ENCODE results near the gene NFYC. TPM values are rescaled to one million over a fixed set of nuclear protein-coding genes. Genes with fewer than 3 reads are reported as not detected.

The NFYC gene
- total and polyA plus RNA-seq, 2 of the 8 experiments (the other 6 are each of a cell fraction or from before 2014, with no cell fraction given), result 54.1 to 124 TPM

- no peak overlapping the region for H2AFZ ChIP-seq (ENCODE audit: low read length)
- 100% methylated on average over 1 of the region's 1 CpG; no CpG with 5 or more reads in 1 of the 2 experiments for WGBS, 2 experiments (ENCODE audit: extremely low coverage in 1 of 2, insufficient coverage in 1 of 2, insufficient read length in 1 of 2, insufficient replicate concordance in 2 of 2, low coverage in 1 of 2, low lambda C conversion rate in 2 of 2, missing lambda C conversion rate in 1 of 2)
- H2BK5ac ChIP-seq (ENCODE audit: low read depth, low read length), result peak overlapping the region; percentile 75; the same call in 1 of the 2 replicates
- peak overlapping the region; percentile 12; the same call in 1 of the 2 replicates for H2BK15ac ChIP-seq (ENCODE audit: low read length)
- no peak overlapping the region for H3K14ac ChIP-seq (ENCODE audit: insufficient read length)
- peaks cover 0 to 28% (median 15%) of the 10 kb centered on the region in 4 experiments; a peak in 6 of 7 replicates for H3K4me1 ChIP-seq (replicated peaks in 1 of 4; ENCODE audit: control insufficient read depth in 3 of 4, insufficient read depth in 4 of 4, low read length in 3 of 4)
- no peak overlapping the region for H2BK120ac ChIP-seq (replicated peaks; ENCODE audit: low read depth, low read length)
- H2BK20ac ChIP-seq (ENCODE audit: low read length), result no peak overlapping the region
- H3K27me3 ChIP-seq (replicated peaks in 1 of 4; ENCODE audit: control insufficient read depth in 3 of 4, extremely low read depth in 1 of 4, insufficient read depth in 3 of 4, low read length in 3 of 4), result no peaks in the 10 kb centered on the region; a peak in 1 of 7 replicates
- no peak overlapping the region for H3K4ac ChIP-seq (replicated peaks; ENCODE audit: insufficient read length, low read depth, low read length)
- DNase-seq (ENCODE audit: low read depth in 1 of 2, low spot score in 2 of 2) (no peak), FAIRE-seq (no peak)
- peak overlapping the region; percentile 72 to 89 for H3K4me2 ChIP-seq (ENCODE audit: insufficient read depth in 1 of 2, low read depth in 2 of 2, low read length in 2 of 2)
- peak overlapping the region; percentile 40; the same call in 1 of the 2 replicates for H2AK5ac ChIP-seq (ENCODE audit: low read depth, low read length)
- peaks cover 9% of the 10 kb centered on the region; the same call in 1 of the 2 replicates for H3K79me1 ChIP-seq (ENCODE audit: low read depth, low read length)
- H2BK12ac ChIP-seq (ENCODE audit: low read depth, low read length), result 0 out of 2 replicates have a peak overlapping the region, but pooled peaks have one; percentile 96
- H3K79me2 ChIP-seq (ENCODE audit: control insufficient read depth in 1 of 2, insufficient read depth in 2 of 2, low read length in 2 of 2), result no peaks in the 10 kb centered on the region; a peak in 1 of 4 replicates
- H3K9ac ChIP-seq (replicated peaks in 1 of 4; ENCODE audit: extremely low read depth in 1 of 4, low read depth in 3 of 4, low read length in 3 of 4), result no peak overlapping the region; a peak in 1 of 7 replicates
- H4K91ac ChIP-seq (replicated peaks; ENCODE audit: insufficient read length, low read length), result no peak overlapping the region
- no peak overlapping the region for H4K8ac ChIP-seq (ENCODE audit: extremely low read depth, insufficient read depth, low read length)
- H3K36me3 ChIP-seq (ENCODE audit: control insufficient read depth in 2 of 4, insufficient read depth in 4 of 4, low read length in 3 of 4), result no peaks in the 10 kb centered on the region
- ChIA-PET POLR2A (ENCODE audit: partially characterized antibody) (interaction anchor here (1.0 to 6.0 kb wide), 6 partner anchors 11 to 46 kb away, joined by 3 to 63 read pairs (median 16); partner anchors contain the start of gene NFYC), CTCF (ENCODE audit: partially characterized antibody) (interaction anchor here (0.7 to 37.5 kb wide), 7 partner anchors 10 to 133 kb away, joined by 3 to 684 read pairs (median 4); no protein-coding TSS in a partner anchor)
- H3K27ac ChIP-seq (ENCODE audit: low read depth, low read length), result no peak overlapping the region
- peaks cover 0 to 5% of the 10 kb centered on the region in 2 experiments for H4K20me1 ChIP-seq (replicated peaks in 1 of 2; ENCODE audit: control insufficient read depth in 1 of 2, insufficient read depth in 2 of 2, low read length in 2 of 2)
- H3K56ac ChIP-seq (replicated peaks; ENCODE audit: insufficient read length, low read depth, low read length), result no peak overlapping the region
- H3K23ac ChIP-seq (ENCODE audit: insufficient read length), result no peak overlapping the region
- no peaks in the 10 kb centered on the region for H3K9me3 ChIP-seq (ENCODE audit: insufficient read depth in 2 of 2, low read depth in 1 of 2, low read length in 1 of 2)
- H3K23me2 ChIP-seq (ENCODE audit: low read depth, low read length), result peaks cover 10% of the 10 kb centered on the region; the same call in 1 of the 2 replicates
- H3K18ac ChIP-seq (ENCODE audit: extremely low read depth, low read length), result no peak overlapping the region
- peak overlapping the region in 2 of 4 experiments; percentile 86 to 87; a peak in 3 of 8 replicates for H3K4me3 ChIP-seq (ENCODE audit: extremely low read depth in 1 of 4, insufficient read depth in 2 of 4, low read depth in 3 of 4, low read length in 4 of 4)
- no peak overlapping the region for H4K5ac ChIP-seq (ENCODE audit: insufficient read length, low read depth, low read length)
- TF ChIP-seq BCL11A (IDR thresholded peaks at IDR 0.05; ENCODE audit: low read depth in 2 of 2, low read length in 2 of 2) (no peak), ASH2L (IDR thresholded peaks at IDR 0.05; ENCODE audit: low read length) (no peak), RFX5 (IDR thresholded peaks at IDR 0.05; ENCODE audit: borderline replicate concordance, low read depth, low read length) (no peak), ZNF274 (IDR thresholded peaks at IDR 0.05; ENCODE audit: borderline replicate concordance, extremely low read depth, low read length) (no peak), POLR2AphosphoS5 (IDR thresholded peaks at IDR 0.05; ENCODE audit: low read depth, low read length) (no peak), MAX (IDR thresholded peaks at IDR 0.05) (no peak), KDM1A (IDR thresholded peaks at IDR 0.05; ENCODE audit: borderline replicate concordance, low read length) (no peak), BACH1 (IDR thresholded peaks at IDR 0.05; ENCODE audit: low read length) (no peak), YY1 (IDR thresholded peaks at IDR 0.05; ENCODE audit: low read depth, low read length) (no peak), RAD21 (IDR thresholded peaks at IDR 0.05 in 1 of 2, conservative IDR thresholded peaks at IDR 0.05 in 1 of 2; ENCODE audit: low read depth in 2 of 2, low read length in 2 of 2) (no peak), SP4 (IDR thresholded peaks at IDR 0.05; ENCODE audit: low read length) (no peak), NRF1 (IDR thresholded peaks at IDR 0.05; ENCODE audit: low read depth, low read length) (no peak), EP300 (IDR thresholded peaks at IDR 0.05; ENCODE audit: borderline replicate concordance in 1 of 2, low read depth in 2 of 2, low read length in 2 of 2) (no peak), JUN (IDR thresholded peaks at IDR 0.05; ENCODE audit: low read depth, low read length) (no peak)
Measured at GRCh38 chr1:40664167-40664537, 27.4 kb upstream of the NFYC start.
